Hepatocyte (in vitro differentiated cells): ENCODE measurements around the gene ZNF419.

Experiments used
- EZH2 ChIP-seq: fragments of 200-600 bp; sonication (generic); IDR thresholded peaks from 2 replicates; pipeline ENCODE4 v1.6.1; 2016; ENCODE audit warnings: antibody characterized with exemption, mild to moderate bottlenecking, borderline replicate concordance
- TF ChIP-seq, protein P1 (sequence below): fragments of 200-600 bp; sonication (generic); IDR thresholded peaks from 2 replicates; pipeline ENCODE4 v1.5.1; 2016; ENCODE audit warnings: antibody characterized with exemption, mild to moderate bottlenecking; ENCODE audit not compliant: poor library complexity

DNA sequence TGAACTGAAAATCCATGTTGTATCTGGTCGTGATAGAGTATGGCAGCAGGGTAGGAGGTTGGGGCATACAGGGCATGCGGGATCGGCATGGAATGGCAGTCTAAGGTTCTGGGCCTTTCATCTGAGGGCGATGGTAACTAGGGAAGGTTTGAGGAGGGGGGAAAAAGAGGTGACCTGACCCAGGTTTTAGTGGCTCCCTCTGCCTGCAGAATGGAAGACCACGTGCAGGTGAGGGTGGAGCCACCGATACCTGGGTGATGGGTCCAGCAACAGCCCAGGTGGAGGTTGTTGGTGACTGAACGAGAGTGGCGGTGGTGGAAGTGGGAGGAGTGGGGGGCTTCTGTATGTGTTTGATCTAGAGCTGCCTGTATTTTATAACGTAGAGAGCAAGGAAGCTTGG lies 48.6 kb upstream of the ZNF419 start:
- TF ChIP-seq, protein P1, sequence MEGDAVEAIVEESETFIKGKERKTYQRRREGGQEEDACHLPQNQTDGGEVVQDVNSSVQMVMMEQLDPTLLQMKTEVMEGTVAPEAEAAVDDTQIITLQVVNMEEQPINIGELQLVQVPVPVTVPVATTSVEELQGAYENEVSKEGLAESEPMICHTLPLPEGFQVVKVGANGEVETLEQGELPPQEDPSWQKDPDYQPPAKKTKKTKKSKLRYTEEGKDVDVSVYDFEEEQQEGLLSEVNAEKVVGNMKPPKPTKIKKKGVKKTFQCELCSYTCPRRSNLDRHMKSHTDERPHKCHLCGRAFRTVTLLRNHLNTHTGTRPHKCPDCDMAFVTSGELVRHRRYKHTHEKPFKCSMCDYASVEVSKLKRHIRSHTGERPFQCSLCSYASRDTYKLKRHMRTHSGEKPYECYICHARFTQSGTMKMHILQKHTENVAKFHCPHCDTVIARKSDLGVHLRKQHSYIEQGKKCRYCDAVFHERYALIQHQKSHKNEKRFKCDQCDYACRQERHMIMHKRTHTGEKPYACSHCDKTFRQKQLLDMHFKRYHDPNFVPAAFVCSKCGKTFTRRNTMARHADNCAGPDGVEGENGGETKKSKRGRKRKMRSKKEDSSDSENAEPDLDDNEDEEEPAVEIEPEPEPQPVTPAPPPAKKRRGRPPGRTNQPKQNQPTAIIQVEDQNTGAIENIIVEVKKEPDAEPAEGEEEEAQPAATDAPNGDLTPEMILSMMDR, result no peak
- TF ChIP-seq EZH2, result no peak
